Measurements from ENCODE around the gene TNRC6A.

TNRC6A gene

GRCh38 chr16:24759006-24759405 lies 29.6 kb downstream of the TNRC6A start:
- ChIA-PET POLR2A (no interaction called here), CTCF (interaction anchor here (0.7 to 1.6 kb wide), 3 partner anchors 9 to 18 kb away, joined by 3 to 6 read pairs (median 3); no protein-coding TSS in a partner anchor)
- no peak for DNase-seq (ENCODE audit: extremely low spot score)
- TF ChIP-seq CTCF (IDR thresholded peaks at IDR 0.05; ENCODE audit: control extremely low read depth, extremely low read depth, low read depth, missing control alignments): no peak

- TF ChIP-seq CTCF (IDR thresholded peaks at IDR 0.05; ENCODE audit: control extremely low read depth, extremely low read depth, low read depth, missing control alignments): no peak
- ChIA-PET CTCF (interaction anchor here (1.1 to 1.2 kb wide), 2 partner anchors 8 to 22 kb away, joined by 3 read pairs; no protein-coding TSS in a partner anchor), POLR2A (no interaction called here)
- no peak for DNase-seq (ENCODE audit: extremely low spot score)
These were observed 32.1 kb downstream of the TNRC6A start for GRCh38 chr16:24761526-24761925.

- CTCF ChIA-PET: interaction anchor here (1.1 kb wide), 2 partner anchors 8 to 10 kb away, joined by 3 read pairs; no protein-coding TSS in a partner anchor
- no peak for DNase-seq (ENCODE audit: extremely low spot score)
- no peak for TF ChIP-seq CTCF (IDR thresholded peaks at IDR 0.05; ENCODE audit: control extremely low read depth, extremely low read depth, low read depth, missing control alignments)
- POLR2A ChIA-PET: no interaction called here
These were observed 35.5 kb downstream of the TNRC6A start for GRCh38 chr16:24764916-24765315.

GRCh38 chr16:24766057-24766456 lies 36.6 kb downstream of the TNRC6A start:
- no peak for DNase-seq (ENCODE audit: extremely low spot score)
- TF ChIP-seq CTCF (IDR thresholded peaks at IDR 0.05; ENCODE audit: control extremely low read depth, extremely low read depth, low read depth, missing control alignments): no peak
- CTCF ChIA-PET: interaction anchor here (1.0 to 1.4 kb wide), 4 partner anchors 9 to 31 kb away, joined by 3 read pairs; no protein-coding TSS in a partner anchor
- POLR2A ChIA-PET: no interaction called here

- ChIA-PET CTCF (no interaction called here), POLR2A (no interaction called here)
- no peak for DNase-seq (ENCODE audit: extremely low spot score)
- TF ChIP-seq CTCF (IDR thresholded peaks at IDR 0.05; ENCODE audit: control extremely low read depth, extremely low read depth, low read depth, missing control alignments): no peak
These were observed 40.4 kb downstream of the TNRC6A start for GRCh38 chr16:24769806-24770205.

- CTCF ChIA-PET: no interaction called here
- no peak for TF ChIP-seq CTCF (IDR thresholded peaks at IDR 0.05; ENCODE audit: control extremely low read depth, extremely low read depth, low read depth, missing control alignments)
- POLR2A ChIA-PET: no interaction called here
- DNase-seq (ENCODE audit: extremely low spot score): no peak
These were observed 41.8 kb downstream of the TNRC6A start for GRCh38 chr16:24771132-24771778.
